OCI-LY7 (cell line): ENCODE data around the gene C17orf67.

ENCODE experiments used
- EZH2phosphoT487 ChIP-seq: fragments of 200-600 bp; sonication (generic); IDR thresholded peaks from 2 replicates; pipeline ENCODE4 v1.6.1; 2018; ENCODE audit warnings: low read depth, borderline replicate concordance, mild to moderate bottlenecking, mixed run types, antibody characterized with exemption, low read length, moderate library complexity, mixed read lengths
- TF ChIP-seq, protein P1 (sequence below): fragments of 200-600 bp; sonication (generic); conservative IDR thresholded peaks from 2 replicates; pipeline ENCODE4 v1.5.1; 2014; ENCODE audit warnings: mild to moderate bottlenecking, antibody characterized with exemption, low read length, moderate library complexity, mixed read lengths

- TF ChIP-seq EZH2phosphoT487: no peak
- TF ChIP-seq, protein P1, sequence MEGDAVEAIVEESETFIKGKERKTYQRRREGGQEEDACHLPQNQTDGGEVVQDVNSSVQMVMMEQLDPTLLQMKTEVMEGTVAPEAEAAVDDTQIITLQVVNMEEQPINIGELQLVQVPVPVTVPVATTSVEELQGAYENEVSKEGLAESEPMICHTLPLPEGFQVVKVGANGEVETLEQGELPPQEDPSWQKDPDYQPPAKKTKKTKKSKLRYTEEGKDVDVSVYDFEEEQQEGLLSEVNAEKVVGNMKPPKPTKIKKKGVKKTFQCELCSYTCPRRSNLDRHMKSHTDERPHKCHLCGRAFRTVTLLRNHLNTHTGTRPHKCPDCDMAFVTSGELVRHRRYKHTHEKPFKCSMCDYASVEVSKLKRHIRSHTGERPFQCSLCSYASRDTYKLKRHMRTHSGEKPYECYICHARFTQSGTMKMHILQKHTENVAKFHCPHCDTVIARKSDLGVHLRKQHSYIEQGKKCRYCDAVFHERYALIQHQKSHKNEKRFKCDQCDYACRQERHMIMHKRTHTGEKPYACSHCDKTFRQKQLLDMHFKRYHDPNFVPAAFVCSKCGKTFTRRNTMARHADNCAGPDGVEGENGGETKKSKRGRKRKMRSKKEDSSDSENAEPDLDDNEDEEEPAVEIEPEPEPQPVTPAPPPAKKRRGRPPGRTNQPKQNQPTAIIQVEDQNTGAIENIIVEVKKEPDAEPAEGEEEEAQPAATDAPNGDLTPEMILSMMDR: no peak
Observed at GRCh38 chr17:56821847-56822534, 11.7 kb downstream of the C17orf67 start.
